Endothelial cell of umbilical vein (primary cell): Measurements from ENCODE around the gene HOXB5. TPM values are rescaled to one million over a fixed set of nuclear protein-coding genes. Genes with fewer than 3 reads are reported as not detected.

Experiments used
- BruUV-seq: library from RNA; stranded (reverse); fragments of 400-500 nt; replicated peaks from 2 replicates; lab custom pipeline; 2021; lab: Mats Ljungman, UMichigan
- CTCF ChIA-PET: fragments of 300-600, 350-600 bp; sonication (Branson Sonifier 250); formaldehyde crosslinking; loops from one replicate; lab custom pipeline; 2021; ENCODE audit warnings: antibody characterized with exemption, inconsistent platforms; lab: Charles Lee
- POLR2A ChIA-PET: fragments of 300-600, 350-600 bp; sonication (Branson Sonifier 250); formaldehyde crosslinking; loops from one replicate; lab custom pipeline; 2021; ENCODE audit warnings: antibody characterized with exemption, inconsistent platforms; lab: Charles Lee
- DNase-seq: peaks from one replicate; pipeline ENCODE4 v3.0.0-alpha.2; 2011; ENCODE audit warnings: low read depth, low spot score
- FAIRE-seq: peaks from 2 replicates; lab custom pipeline; 2011; peaks lifted over from hg19 to GRCh38; lab: Jason Lieb, UNC
- H2AFZ ChIP-seq: 2 replicates; pipeline ENCODE4 v1.6.0; 2012; ENCODE audit warnings: low read depth, low read length, control low read depth, inconsistent platforms
- H3K27ac ChIP-seq: 2 replicates; pipeline ENCODE4 v1.5.1; 2011; ENCODE audit warnings: low read depth, mild to moderate bottlenecking, control low read depth, low read length, moderate library complexity; ENCODE audit not compliant: insufficient read depth
- H3K27me3 ChIP-seq, 2 experiments: 2 replicates each; pipeline versions ENCODE4 v1.6.0 to v1.6.1; 2011; ENCODE audit warnings: low read length in 2 of 2, mixed read lengths in 1 of 2; ENCODE audit not compliant: control insufficient read depth in 2 of 2, insufficient read depth in 2 of 2
- H3K36me3 ChIP-seq, 2 experiments: 2 replicates in 1 of 2; 3 replicates in 1 of 2; pipeline ENCODE4 v1.5.1; 2011; ENCODE audit warnings: low read length in 2 of 2, mild to moderate bottlenecking in 1 of 2, moderate library complexity in 1 of 2; ENCODE audit not compliant: control insufficient read depth in 2 of 2, insufficient read depth in 2 of 2; ENCODE audit errors: extremely low read depth in 1 of 2
- H3K4me1 ChIP-seq: 3 replicates; pipeline ENCODE4 v1.5.1; 2011; ENCODE audit warnings: mild to moderate bottlenecking, low read length; ENCODE audit not compliant: control insufficient read depth, insufficient read depth; ENCODE audit errors: extremely low read depth
- H3K4me2 ChIP-seq: 2 replicates; pipeline ENCODE4 v1.6.1; 2011; ENCODE audit warnings: low read length, control low read depth, mixed read lengths; ENCODE audit not compliant: insufficient read depth
- H3K4me3 ChIP-seq, 3 experiments: fragments of 200-600 bp in 1 of 3; sonication (generic), shearing (Covaris generic) in 1 of 3; replicated peaks in 1 of 3; 2 replicates each; pipeline ENCODE4 v1.5.1; 2011 to 2016; ENCODE audit warnings: control low read depth in 3 of 3, low read length in 3 of 3, mild to moderate bottlenecking in 2 of 3, inconsistent platforms in 1 of 3, low read depth in 1 of 3, moderate library complexity in 1 of 3; ENCODE audit not compliant: insufficient read depth in 1 of 3
- H3K79me2 ChIP-seq: 2 replicates; pipeline ENCODE4 v1.6.0; 2012; ENCODE audit warnings: low read length, inconsistent platforms; ENCODE audit not compliant: control insufficient read depth, insufficient read depth
- H3K9ac ChIP-seq: replicated peaks from 2 replicates; pipeline ENCODE3; 2011; ENCODE audit warnings: low read length, control low read depth; ENCODE audit not compliant: insufficient read depth; ENCODE audit errors: extremely low read depth
- H3K9me1 ChIP-seq: replicated peaks from 3 replicates; pipeline ENCODE4 v1.6.0; 2011; ENCODE audit warnings: mild to moderate bottlenecking, low read length; ENCODE audit not compliant: control insufficient read depth, insufficient read depth; ENCODE audit errors: extremely low read depth
- H3K9me3 ChIP-seq: replicated peaks from 2 replicates; pipeline ENCODE4 v1.5.1; 2012; ENCODE audit warnings: low read length, inconsistent platforms; ENCODE audit not compliant: control insufficient read depth, insufficient read depth
- H4K20me1 ChIP-seq: replicated peaks from 2 replicates; pipeline ENCODE3; 2011; ENCODE audit warnings: mild to moderate bottlenecking, low read length; ENCODE audit not compliant: control insufficient read depth, insufficient read depth; ENCODE audit errors: extremely low read depth
- CTCF ChIP-seq, 2 donors: IDR thresholded peaks; 1 replicate in 1 of 2; 2 replicates in 1 of 2; pipeline ENCODE4 v1.5.1; 2011; ENCODE audit warnings: low read length in 2 of 2, mild to moderate bottlenecking in 2 of 2, moderate library complexity in 2 of 2, control low read depth in 1 of 2, inconsistent platforms in 1 of 2, low read depth in 1 of 2; ENCODE audit not compliant: insufficient read depth in 1 of 2; ENCODE audit errors: extremely low read depth in 1 of 2
- EZH2 ChIP-seq: IDR thresholded peaks from 2 replicates; pipeline ENCODE4 v1.6.1; 2012; ENCODE audit warnings: borderline replicate concordance, low read depth, mild to moderate bottlenecking, moderate library complexity, low read length, inconsistent platforms; ENCODE audit not compliant: severe bottlenecking
- FOS ChIP-seq: IDR thresholded peaks from 2 replicates; pipeline ENCODE4 v1.6.1; 2011; ENCODE audit warnings: mild to moderate bottlenecking, low read length, moderate library complexity, borderline replicate concordance; ENCODE audit not compliant: insufficient read depth
- GATA2 ChIP-seq: IDR thresholded peaks from 2 replicates; pipeline ENCODE4 v1.7.0; 2011; ENCODE audit warnings: low read depth, mild to moderate bottlenecking, moderate library complexity, mixed read lengths, low read length; ENCODE audit not compliant: insufficient read length, insufficient read depth
- JUN ChIP-seq: IDR thresholded peaks from 2 replicates; pipeline ENCODE4 v1.6.1; 2011; ENCODE audit warnings: borderline replicate concordance, low read depth; ENCODE audit not compliant: insufficient read length, insufficient read depth
- MAX ChIP-seq: IDR thresholded peaks from 2 replicates; pipeline ENCODE4 v1.6.1; 2011; ENCODE audit not compliant: insufficient read depth, insufficient read length
- MYC ChIP-seq: IDR thresholded peaks from one replicate; pipeline ENCODE4 v1.6.1; 2011; ENCODE audit warnings: mild to moderate bottlenecking, low read depth, low read length
- POLR2A ChIP-seq: IDR thresholded peaks from 2 replicates; pipeline ENCODE4 v1.6.1; 2012; ENCODE audit warnings: low read depth, mild to moderate bottlenecking, control low read depth, low read length
- POLR2AphosphoS5 ChIP-seq: IDR thresholded peaks from 2 replicates; pipeline ENCODE4 v1.6.1; 2012; ENCODE audit warnings: low read depth, mild to moderate bottlenecking, control low read depth, low read length, moderate library complexity; ENCODE audit not compliant: insufficient read depth
- dilution Hi-C: fragments of 300-500 bp; cut with MboI; formaldehyde crosslinking; loops from one replicate; pipeline ENCODE4 v1.15.0; 2019; ENCODE audit warnings: low sequenced_read_pairs; ENCODE audit not compliant: extremely low pct_ligation_motif_present
- intact Hi-C: fragments of 100-400 bp; cut with micrococcal nuclease; formaldehyde crosslinking; loops from one replicate; pipeline ENCODE4 v1.10.0; 2022
- polyA plus RNA-seq, 4 experiments: library from polyadenylated mRNA; depleted of rRNA in 3 of 4; stranded (reverse) in 3 of 4; unstranded in 1 of 4; fragments of >200 nt; gene quantifications; 2 replicates each; pipeline versions ENCODE4 v1.2.1 to v1.2.3, GENCODE V29; 2011 to 2012; ENCODE audit warnings: missing spikeins in 1 of 4
- total RNA-seq: library from RNA; stranded (reverse); gene quantifications from 2 replicates; pipeline ENCODE4 v1.2.3, GENCODE V29; 2021

Gene HOXB5
- total and polyA plus RNA-seq, 2 donors (not counting 3 experiments of a cell fraction or from before 2014, with no cell fraction given) = 2.0 to 8.5 TPM

GRCh38 chr17:48642059-48642842 is 48.7 kb upstream of the HOXB5 start:
- Histone ChIP-seq H3K27me3 (peaks cover 85 to 93% of the 10 kb centered on the region in 2 experiments), H3K4me1 (no peaks in the 10 kb centered on the region), H3K27ac (no peak overlapping the region), H2AFZ (peak overlapping the region; percentile 4), H3K36me3 (no peaks in the 10 kb centered on the region), H4K20me1 (no peaks in the 10 kb centered on the region), H3K4me2 (no peak overlapping the region), H3K9me1 (no peaks in the 10 kb centered on the region), H3K9ac (no peak overlapping the region), H3K4me3 (no peak overlapping the region), H3K9me3 (no peaks in the 10 kb centered on the region), H3K79me2 (no peaks in the 10 kb centered on the region)
- no peak for DNase-seq
- CTCF ChIA-PET = no interaction called here
- POLR2A ChIA-PET = no interaction called here
- TF ChIP-seq FOS (no peak), EZH2 (peak; percentile 99)
- dilution Hi-C loops (no loop called here), intact Hi-C loops (no loop called here)
- BruUV-seq = no TSS peak
- no peak for FAIRE-seq

- no peak overlapping the region for H3K4me3 ChIP-seq
- H3K9me1 ChIP-seq = no peaks in the 10 kb centered on the region
- dilution Hi-C loops (no loop called here), intact Hi-C loops (no loop called here)
- H4K20me1 ChIP-seq = no peaks in the 10 kb centered on the region
- no peak overlapping the region for H2AFZ ChIP-seq
- no peaks in the 10 kb centered on the region for H3K9me3 ChIP-seq
- no peak overlapping the region for H3K9ac ChIP-seq
- no peak overlapping the region for H3K27ac ChIP-seq
- ChIA-PET POLR2A (no interaction called here), CTCF (interaction anchor here (1.6 kb wide), 1 partner anchor 9 kb away, joined by 6 read pairs; no protein-coding TSS in a partner anchor)
- no TSS peak for BruUV-seq
- no peak overlapping the region for H3K4me2 ChIP-seq
- no peaks in the 10 kb centered on the region for H3K4me1 ChIP-seq
- H3K79me2 ChIP-seq = no peaks in the 10 kb centered on the region
- FAIRE-seq (no peak), DNase-seq (no peak)
- no peaks in the 10 kb centered on the region for H3K36me3 ChIP-seq
- H3K27me3 ChIP-seq = peaks cover 83 to 93% of the 10 kb centered on the region in 2 experiments
- TF ChIP-seq MYC (no peak), POLR2A (no peak), POLR2AphosphoS5 (no peak), GATA2 (no peak), MAX (no peak), JUN (no peak), FOS (no peak), EZH2 (no peak), CTCF (IDR thresholded peaks at IDR 0.05; ENCODE audit: extremely low read depth in 1 of 2, insufficient read depth in 1 of 2, low read depth in 1 of 2, low read length in 2 of 2) (no peak)
These were observed 48.0 kb upstream of the HOXB5 start for GRCh38 chr17:48641541-48642058.
